ENCODE measurements around the gene ZNF317.

Gene ZNF317

GRCh38 chr19:9140159-9140874 is at the start of gene ZNF317:
Gene ZNF317 (plus strand): TSS chr19:9140397. CDS start chr19:9156017, 15,620 bp downstream.
- no peak for TF ChIP-seq CTCF (IDR thresholded peaks at IDR 0.05; ENCODE audit: extremely low read depth, insufficient read depth, missing control alignments)

GRCh38 chr19:9107375-9107774 is 32.8 kb upstream of the ZNF317 start, which contains the start of gene OR7G2:
Gene OR7G2 (minus strand): TSS chr19:9107475. CDS start chr19:9103243, 4,232 bp downstream.
- DNase-seq (ENCODE audit: low spot score), result no peak
- in situ Hi-C loops (cut with MboI; ENCODE audit: low pct_unique_long_range_greater_than_20kb, low sequenced_read_pairs, unreplicated experiment), result no loop called here
- no peak for TF ChIP-seq CTCF (IDR thresholded peaks at IDR 0.05; ENCODE audit: extremely low read depth, insufficient read depth, missing control alignments)

More at GRCh38 chr19:9140159-9140874, at the start of gene ZNF317:
- in situ Hi-C loops (cut with MboI; ENCODE audit: low pct_unique_long_range_greater_than_20kb, low sequenced_read_pairs, unreplicated experiment), result loop anchor here (25.0 kb wide), 2 partner anchors 472 to 647 kb away; partner anchors contain the start of gene ZNF561
- peak; percentile 86 for DNase-seq (ENCODE audit: low spot score)

- TF ChIP-seq CTCF (IDR thresholded peaks at IDR 0.05; ENCODE audit: extremely low read depth, insufficient read depth, missing control alignments), result no peak
- in situ Hi-C loops (cut with MboI; ENCODE audit: low pct_unique_long_range_greater_than_20kb, low sequenced_read_pairs, unreplicated experiment), result no loop called here
Observed at GRCh38 chr19:9109959-9110358, 30.2 kb upstream of the ZNF317 start.

GRCh38 chr19:9115307-9115813 is 24.8 kb upstream of the ZNF317 start, which contains the start of gene OR7G1:
Gene OR7G1 (minus strand): TSS chr19:9115763. CDS start chr19:9115763, 0 bp downstream.
- TF ChIP-seq CTCF (IDR thresholded peaks at IDR 0.05; ENCODE audit: extremely low read depth, insufficient read depth, missing control alignments), result no peak
- DNase-seq (ENCODE audit: low spot score), result no peak
- in situ Hi-C loops (cut with MboI; ENCODE audit: low pct_unique_long_range_greater_than_20kb, low sequenced_read_pairs, unreplicated experiment), result no loop called here

More at GRCh38 chr19:9109959-9110358, 30.2 kb upstream of the ZNF317 start:
- no peak for DNase-seq (ENCODE audit: low spot score)

GRCh38 chr19:9116547-9116946 is 23.6 kb upstream of the ZNF317 start:
- no peak for TF ChIP-seq CTCF (IDR thresholded peaks at IDR 0.05; ENCODE audit: extremely low read depth, insufficient read depth, missing control alignments)
- in situ Hi-C loops (cut with MboI; ENCODE audit: low pct_unique_long_range_greater_than_20kb, low sequenced_read_pairs, unreplicated experiment), result no loop called here
- DNase-seq (ENCODE audit: low spot score), result no peak

- in situ Hi-C loops (cut with MboI; ENCODE audit: low pct_unique_long_range_greater_than_20kb, low sequenced_read_pairs, unreplicated experiment), result loop anchor here (25.0 kb wide), 2 partner anchors 485 to 660 kb away; partner anchors contain the start of gene ZNF561
- DNase-seq (ENCODE audit: low spot score), result no peak
- no peak for TF ChIP-seq CTCF (IDR thresholded peaks at IDR 0.05; ENCODE audit: extremely low read depth, insufficient read depth, missing control alignments)
Observed at GRCh38 chr19:9126900-9127405, 13.2 kb upstream of the ZNF317 start, which contains the start of gene OR7G3. Gene OR7G3 (minus strand): TSS chr19:9126950. CDS start chr19:9126950, 0 bp downstream.
